ENCODE measurements around the gene PPARGC1A.
A peak's percentile ranks its signal among the peaks of the same experiment; 100 is the strongest.

DNA sequence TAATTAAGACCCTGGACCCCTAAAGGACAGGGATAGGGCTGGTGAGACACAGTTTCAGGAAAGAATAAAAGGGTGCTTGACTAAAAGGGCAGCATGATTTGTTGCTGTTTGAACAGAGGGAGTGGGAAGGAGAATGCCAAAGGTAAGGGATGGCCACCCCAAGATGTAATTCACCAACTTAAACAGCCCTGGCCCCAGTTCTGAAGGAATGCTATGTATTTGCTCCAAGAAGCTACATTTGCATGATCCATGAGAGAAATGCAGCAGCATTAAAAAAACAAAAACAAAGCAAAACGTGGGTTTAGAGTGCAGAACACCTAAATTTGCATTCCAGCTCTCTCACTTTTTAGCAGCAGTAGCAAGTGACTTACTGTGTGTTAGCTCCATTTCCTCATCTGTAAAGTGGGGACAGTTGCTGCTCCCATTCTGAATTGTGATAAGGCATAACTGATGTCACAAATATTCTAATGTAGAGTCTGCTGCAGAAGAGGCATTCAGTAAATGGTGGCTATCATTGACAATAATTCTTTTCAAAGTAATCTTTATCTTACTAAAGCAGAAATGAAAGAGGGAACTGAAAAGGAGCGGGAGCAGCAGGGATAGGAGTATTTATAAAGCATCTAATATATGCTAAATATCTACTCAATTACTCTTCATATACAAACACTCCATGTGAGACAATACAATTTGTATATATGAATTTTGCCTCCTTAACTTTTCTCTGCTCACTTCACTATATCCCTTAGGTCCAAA, 115.8 kb downstream of the PPARGC1A start:
- TF ChIP-seq POLR2AphosphoS5 (IDR thresholded peaks at IDR 0.05; ENCODE audit: low read depth, low read length) (no peak), TAF1 (IDR thresholded peaks at IDR 0.05; ENCODE audit: low read depth, low read length) (no peak), POLR2A (IDR thresholded peaks at IDR 0.05; ENCODE audit: low read depth, low read length) (no peak), SPI1 (IDR thresholded peaks at IDR 0.05; ENCODE audit: low read depth, low read length) (peak; percentile 21; the same call in 1 of the 2 replicates)
